ENCODE measurements around the gene GMPPA. TPM values are rescaled to one million over a fixed set of nuclear protein-coding genes. Genes with fewer than 3 reads are reported as not detected.
A peak's percentile ranks its signal among the peaks of the same experiment; 100 is the strongest.

The GMPPA gene
- total RNA-seq, 4 donors from 2014 or later: 11.3 to 26.4 (median 14.2) TPM

DNA sequence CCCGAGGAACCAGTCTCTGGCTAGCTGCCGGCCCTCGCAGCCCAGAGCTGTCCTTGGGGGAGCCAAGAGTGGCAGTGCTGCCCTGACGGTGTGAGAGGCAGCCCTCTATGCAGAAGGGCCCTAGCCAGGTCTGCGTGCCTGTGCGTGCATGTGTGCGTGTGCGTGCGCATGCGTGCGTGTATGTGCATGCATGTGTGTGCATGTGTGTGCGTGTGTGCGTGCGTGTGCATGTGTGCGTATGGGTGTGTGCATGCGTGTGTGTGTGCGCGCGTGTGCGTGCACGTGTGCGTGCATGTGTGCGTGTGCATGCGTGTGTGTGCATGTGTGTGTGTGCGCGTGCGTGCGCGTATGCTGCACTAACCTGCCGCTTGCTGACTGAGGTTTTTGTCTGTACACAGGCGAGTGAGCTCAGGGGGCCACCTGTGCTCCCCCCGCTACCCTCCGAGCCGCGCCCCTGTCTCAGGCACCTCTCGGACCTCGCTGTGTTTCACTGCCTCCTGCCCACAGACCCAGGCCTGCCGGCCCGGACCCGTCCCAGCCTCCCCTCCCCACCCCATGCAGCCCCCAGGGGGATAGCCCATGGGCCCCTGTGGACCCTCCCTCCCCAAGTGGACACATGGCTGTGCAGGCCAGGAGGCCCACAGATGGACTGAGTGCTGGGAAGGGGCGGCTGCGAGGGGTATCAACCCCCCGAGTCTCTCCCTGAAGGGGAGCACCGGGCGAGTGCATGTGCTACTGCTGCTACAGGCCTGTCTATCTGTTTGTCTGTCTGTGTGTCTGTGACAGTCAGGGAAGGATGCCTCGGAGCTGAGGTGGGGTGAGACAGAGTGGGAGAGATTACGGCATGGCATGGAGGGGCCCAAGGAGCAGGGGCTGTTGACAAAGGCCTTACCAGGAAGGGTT is 32.8 kb upstream of the GMPPA start:
- Histone ChIP-seq H3K4me1 (peaks cover 4 to 98% (median 15%) of the 10 kb centered on the region in 3 donors), H3K36me3 (peaks cover 0 to 80% of the 10 kb centered on the region in 2 donors), H3K27ac (peak overlapping the region; percentile 32 to 97 (median 94)), H3K9me3 (no peaks in the 10 kb centered on the region), H3K27me3 (no peaks in the 10 kb centered on the region), H3K4me3 (no peak overlapping the region)
- TF ChIP-seq, protein P1, sequence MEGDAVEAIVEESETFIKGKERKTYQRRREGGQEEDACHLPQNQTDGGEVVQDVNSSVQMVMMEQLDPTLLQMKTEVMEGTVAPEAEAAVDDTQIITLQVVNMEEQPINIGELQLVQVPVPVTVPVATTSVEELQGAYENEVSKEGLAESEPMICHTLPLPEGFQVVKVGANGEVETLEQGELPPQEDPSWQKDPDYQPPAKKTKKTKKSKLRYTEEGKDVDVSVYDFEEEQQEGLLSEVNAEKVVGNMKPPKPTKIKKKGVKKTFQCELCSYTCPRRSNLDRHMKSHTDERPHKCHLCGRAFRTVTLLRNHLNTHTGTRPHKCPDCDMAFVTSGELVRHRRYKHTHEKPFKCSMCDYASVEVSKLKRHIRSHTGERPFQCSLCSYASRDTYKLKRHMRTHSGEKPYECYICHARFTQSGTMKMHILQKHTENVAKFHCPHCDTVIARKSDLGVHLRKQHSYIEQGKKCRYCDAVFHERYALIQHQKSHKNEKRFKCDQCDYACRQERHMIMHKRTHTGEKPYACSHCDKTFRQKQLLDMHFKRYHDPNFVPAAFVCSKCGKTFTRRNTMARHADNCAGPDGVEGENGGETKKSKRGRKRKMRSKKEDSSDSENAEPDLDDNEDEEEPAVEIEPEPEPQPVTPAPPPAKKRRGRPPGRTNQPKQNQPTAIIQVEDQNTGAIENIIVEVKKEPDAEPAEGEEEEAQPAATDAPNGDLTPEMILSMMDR (IDR thresholded peaks at IDR 0.05): no peak
- TF ChIP-seq POLR2AphosphoS5 (IDR thresholded peaks at IDR 0.05) (no peak), EP300 (IDR thresholded peaks at IDR 0.05) (no peak), POLR2A (IDR thresholded peaks at IDR 0.05) (no peak)
- WGBS, 2 donors (ENCODE audit: low coverage in 1 of 2): 50 to 83% methylated on average over 2 to 3 of the region's 47 CpGs
- no peak for ATAC-seq

DNA sequence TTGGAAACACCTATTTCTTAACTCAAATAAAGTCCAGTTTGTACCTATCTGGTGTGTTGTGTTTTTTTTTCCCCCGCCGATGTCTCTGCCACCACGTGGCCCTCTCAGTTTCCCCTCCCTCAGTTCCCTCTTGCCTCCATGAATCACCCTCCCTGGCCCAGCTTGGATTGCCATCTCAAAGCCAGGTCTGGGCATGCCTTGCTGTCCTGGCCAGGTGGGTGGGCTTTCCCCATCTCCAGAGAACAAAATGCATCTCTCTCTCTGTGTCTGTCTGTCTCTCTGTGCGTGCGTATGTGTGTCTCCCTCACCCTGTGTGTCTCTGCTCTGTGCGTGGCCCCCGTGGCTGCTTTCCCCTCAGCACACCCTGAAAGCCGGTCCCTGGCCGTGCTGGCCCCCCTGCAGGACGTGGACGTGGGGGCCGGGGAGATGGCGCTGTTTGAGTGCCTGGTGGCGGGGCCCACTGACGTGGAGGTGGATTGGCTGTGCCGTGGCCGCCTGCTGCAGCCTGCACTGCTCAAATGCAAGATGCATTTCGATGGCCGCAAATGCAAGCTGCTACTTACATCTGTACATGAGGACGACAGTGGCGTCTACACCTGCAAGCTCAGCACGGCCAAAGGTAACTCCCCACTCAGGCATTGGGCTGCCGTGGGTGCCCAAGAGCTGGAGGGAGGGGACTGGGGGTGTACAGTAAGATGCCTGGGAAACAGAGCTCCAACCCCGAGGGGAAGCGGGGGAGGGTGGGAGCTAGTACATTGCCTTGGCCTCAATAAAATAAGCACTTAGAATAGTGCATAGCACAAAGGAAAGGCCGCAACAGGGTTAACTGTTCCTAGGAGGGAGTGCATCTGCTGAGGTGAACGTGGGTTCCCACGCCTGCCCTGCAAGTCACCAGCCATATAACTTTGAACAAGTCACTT is 31.6 kb upstream of the GMPPA start:
- TF ChIP-seq EP300 (IDR thresholded peaks at IDR 0.05) (no peak), POLR2A (IDR thresholded peaks at IDR 0.05) (no peak), POLR2AphosphoS5 (IDR thresholded peaks at IDR 0.05) (no peak)
- TF ChIP-seq, protein P1 (IDR thresholded peaks at IDR 0.05): no peak
- peaks cover 0 to 86% of the 10 kb centered on the region in 2 donors for H3K36me3 ChIP-seq
- H3K4me3 ChIP-seq: no peak overlapping the region
- ATAC-seq: no peak
- peak overlapping the region; percentile 32 to 97 (median 87) for H3K27ac ChIP-seq
- no peaks in the 10 kb centered on the region for H3K27me3 ChIP-seq
- peaks cover 4 to 87% (median 9%) of the 10 kb centered on the region in 3 donors for H3K4me1 ChIP-seq
- 38 to 56% methylated on average over 7 to 9 of the region's 28 CpGs for WGBS, 2 donors (ENCODE audit: low coverage in 1 of 2)
- H3K9me3 ChIP-seq: no peaks in the 10 kb centered on the region

DNA sequence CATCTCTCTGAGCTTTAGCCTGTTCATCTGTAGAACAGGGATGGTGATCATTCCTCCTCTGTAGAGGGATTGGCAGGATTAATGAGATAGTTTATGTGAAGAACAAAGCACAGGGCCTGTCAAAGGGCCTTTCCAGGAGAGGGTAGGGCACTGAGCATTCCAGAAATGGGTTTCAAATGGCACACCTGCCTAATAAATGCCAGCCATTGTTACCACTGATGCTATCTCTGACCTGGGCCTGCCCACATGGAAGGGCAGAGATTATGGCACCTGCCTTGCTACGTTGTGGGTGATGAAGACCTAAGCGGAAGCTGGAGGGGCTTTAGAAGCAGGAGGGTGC is 31.0 kb upstream of the GMPPA start:
- peaks cover 0 to 86% of the 10 kb centered on the region in 2 donors for H3K36me3 ChIP-seq
- H3K9me3 ChIP-seq: no peaks in the 10 kb centered on the region
- peaks cover 4 to 86% (median 9%) of the 10 kb centered on the region in 3 donors for H3K4me1 ChIP-seq
- TF ChIP-seq POLR2A (IDR thresholded peaks at IDR 0.05) (no peak), POLR2AphosphoS5 (IDR thresholded peaks at IDR 0.05) (no peak), EP300 (IDR thresholded peaks at IDR 0.05) (no peak)
- TF ChIP-seq, protein P1 (IDR thresholded peaks at IDR 0.05): no peak
- no peaks in the 10 kb centered on the region for H3K27me3 ChIP-seq
- peak overlapping the region; percentile 14 to 97 (median 87) for H3K27ac ChIP-seq
- 79% methylated on average over 2 of the region's 2 CpGs; no CpG with 5 or more reads in 1 of the 2 donors for WGBS, 2 donors (ENCODE audit: low coverage in 1 of 2)
- no peak for ATAC-seq
- no peak overlapping the region for H3K4me3 ChIP-seq

DNA sequence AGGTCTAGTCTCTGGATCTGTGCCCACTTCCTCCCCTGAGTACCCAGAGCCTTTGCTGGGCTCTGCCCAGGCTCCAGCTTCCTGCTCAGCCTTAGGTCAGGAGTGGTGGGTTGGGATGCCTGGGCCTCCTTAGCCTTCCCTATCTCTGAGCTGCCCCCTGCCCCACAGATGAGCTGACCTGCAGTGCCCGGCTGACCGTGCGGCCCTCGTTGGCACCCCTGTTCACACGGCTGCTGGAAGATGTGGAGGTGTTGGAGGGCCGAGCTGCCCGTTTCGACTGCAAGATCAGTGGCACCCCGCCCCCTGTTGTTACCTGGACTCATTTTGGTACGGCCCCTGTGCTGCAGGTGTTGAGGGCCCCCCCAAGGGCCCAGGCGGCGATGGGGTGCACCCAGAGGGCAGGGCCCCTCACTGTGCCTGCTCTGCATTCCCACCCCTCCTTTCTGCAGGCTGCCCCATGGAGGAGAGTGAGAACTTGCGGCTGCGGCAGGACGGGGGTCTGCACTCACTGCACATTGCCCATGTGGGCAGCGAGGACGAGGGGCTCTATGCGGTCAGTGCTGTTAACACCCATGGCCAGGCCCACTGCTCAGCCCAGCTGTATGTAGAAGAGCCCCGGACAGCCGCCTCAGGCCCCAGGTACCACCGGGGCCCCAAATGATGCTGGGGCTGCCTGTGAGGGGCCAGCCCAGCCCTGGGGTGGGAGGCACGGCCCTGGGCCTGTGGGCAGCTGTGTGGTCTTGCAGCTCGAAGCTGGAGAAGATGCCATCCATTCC is 30.1 kb upstream of the GMPPA start:
- peak overlapping the region; percentile 14 to 97 (median 87) for H3K27ac ChIP-seq
- TF ChIP-seq POLR2A (IDR thresholded peaks at IDR 0.05) (no peak), POLR2AphosphoS5 (IDR thresholded peaks at IDR 0.05) (no peak), EP300 (IDR thresholded peaks at IDR 0.05) (no peak)
- TF ChIP-seq, protein P1 (IDR thresholded peaks at IDR 0.05): no peak
- peaks cover 4 to 81% (median 9%) of the 10 kb centered on the region in 3 donors for H3K4me1 ChIP-seq
- no peak overlapping the region for H3K4me3 ChIP-seq
- no peaks in the 10 kb centered on the region for H3K9me3 ChIP-seq
- ATAC-seq: no peak
- peaks cover 0 to 90% of the 10 kb centered on the region in 2 donors for H3K36me3 ChIP-seq
- no CpG with 5 or more reads among the region's 23 CpGs for WGBS, 2 donors (ENCODE audit: low coverage in 1 of 2)
- H3K27me3 ChIP-seq: no peaks in the 10 kb centered on the region
